Esophagus muscularis mucosa (tissue), 3 donors: ENCODE data around the gene CBLL2.

Experiments
- CTCF ChIP-seq, 3 experiments: fragments of 200-600 bp in 2 of 3; fragments of 450-650 bp in 1 of 3; sonication (generic) in 2 of 3; IDR thresholded peaks; one replicate each; pipeline ENCODE4 v1.5.1; 2017 to 2019; ENCODE audit warnings: antibody characterized with exemption in 3 of 3, mild to moderate bottlenecking in 2 of 3, moderate library complexity in 1 of 3
- POLR2A ChIP-seq: fragments of 450-650 bp; IDR thresholded peaks from one replicate; pipeline ENCODE4 v1.6.1; 2017; ENCODE audit warnings: antibody characterized with exemption, moderate library complexity, mild to moderate bottlenecking, low read depth

GRCh38 chrX:22278375-22278774 lies 5.7 kb downstream of the CBLL2 start:
- TF ChIP-seq POLR2A (no peak), CTCF (IDR thresholded peaks at IDR 0.05) (no peak)
